GM21529 (cell line): Measurements from ENCODE around the gene ZSWIM3.

Experiments
- ATAC-seq: cut with Tn5 transposase; IDR thresholded peaks from one replicate; pipeline ENCODE4 v1.9.1; 2021; ENCODE audit not compliant: unreplicated experiment

Gene ZSWIM3

GRCh38 chr20:45832619-45833018 lies 24.8 kb upstream of the ZSWIM3 start:
- no peak for ATAC-seq

GRCh38 chr20:45833030-45833882 lies 24.2 kb upstream of the ZSWIM3 start, which contains the start of gene SNX21:
SNX21 (plus strand) TSS chr20:45833799; CDS start chr20:45833920, 121 bp downstream.
- ATAC-seq = no peak

GRCh38 chr20:45833883-45834796 lies 23.3 kb upstream of the ZSWIM3 start:
- no peak for ATAC-seq

GRCh38 chr20:45834797-45835161 lies 22.6 kb upstream of the ZSWIM3 start:
- no peak for ATAC-seq

- ATAC-seq = no peak
Measured at GRCh38 chr20:45835329-45835765, 22.1 kb upstream of the ZSWIM3 start.

GRCh38 chr20:45835825-45836224 lies 21.6 kb upstream of the ZSWIM3 start:
- ATAC-seq = no peak

GRCh38 chr20:45836841-45837240 lies 20.6 kb upstream of the ZSWIM3 start:
- ATAC-seq = no peak

- ATAC-seq = no peak
Measured at GRCh38 chr20:45840700-45841198, 16.7 kb upstream of the ZSWIM3 start.

- ATAC-seq = no peak
Measured at GRCh38 chr20:45841407-45842129, 15.8 kb upstream of the ZSWIM3 start.

GRCh38 chr20:45842169-45842812 lies 15.1 kb upstream of the ZSWIM3 start:
- ATAC-seq = peak; percentile 78

GRCh38 chr20:45843506-45843905 lies 13.9 kb upstream of the ZSWIM3 start:
- no peak for ATAC-seq

GRCh38 chr20:45845452-45845851 lies 12.0 kb upstream of the ZSWIM3 start:
- ATAC-seq = no peak

GRCh38 chr20:45848421-45848820 lies 9.0 kb upstream of the ZSWIM3 start:
- no peak for ATAC-seq

GRCh38 chr20:45848969-45849582 lies 8.3 kb upstream of the ZSWIM3 start:
- ATAC-seq = no peak

GRCh38 chr20:45850238-45850637 lies 7.2 kb upstream of the ZSWIM3 start:
- no peak for ATAC-seq

- ATAC-seq = no peak
Measured at GRCh38 chr20:45850926-45851325, 6.5 kb upstream of the ZSWIM3 start.

GRCh38 chr20:45851501-45851900 lies 5.9 kb upstream of the ZSWIM3 start:
- ATAC-seq = no peak

GRCh38 chr20:45852326-45852725 lies 5.1 kb upstream of the ZSWIM3 start:
- no peak for ATAC-seq

- ATAC-seq = no peak
Measured at GRCh38 chr20:45853484-45853883, 3.9 kb upstream of the ZSWIM3 start.

GRCh38 chr20:45857882-45858216 lies 435 bp downstream of the ZSWIM3 start:
- peak; percentile 32 for ATAC-seq
